Measurements from ENCODE around the gene PDIA2.

GRCh38 chr16:242281-242680, 40.7 kb upstream of the PDIA2 start:
- TF ChIP-seq CTCF (conservative IDR thresholded peaks at IDR 0.05 in 1 of 2, IDR thresholded peaks at IDR 0.05 in 1 of 2; ENCODE audit: extremely low read depth in 1 of 2, insufficient read depth in 1 of 2, low read depth in 1 of 2, low read length in 2 of 2) (no peak), EZH2 (IDR thresholded peaks at IDR 0.05; ENCODE audit: borderline replicate concordance, low read length) (no peak)
